ENCODE measurements around the gene EGFLAM.

DNA sequence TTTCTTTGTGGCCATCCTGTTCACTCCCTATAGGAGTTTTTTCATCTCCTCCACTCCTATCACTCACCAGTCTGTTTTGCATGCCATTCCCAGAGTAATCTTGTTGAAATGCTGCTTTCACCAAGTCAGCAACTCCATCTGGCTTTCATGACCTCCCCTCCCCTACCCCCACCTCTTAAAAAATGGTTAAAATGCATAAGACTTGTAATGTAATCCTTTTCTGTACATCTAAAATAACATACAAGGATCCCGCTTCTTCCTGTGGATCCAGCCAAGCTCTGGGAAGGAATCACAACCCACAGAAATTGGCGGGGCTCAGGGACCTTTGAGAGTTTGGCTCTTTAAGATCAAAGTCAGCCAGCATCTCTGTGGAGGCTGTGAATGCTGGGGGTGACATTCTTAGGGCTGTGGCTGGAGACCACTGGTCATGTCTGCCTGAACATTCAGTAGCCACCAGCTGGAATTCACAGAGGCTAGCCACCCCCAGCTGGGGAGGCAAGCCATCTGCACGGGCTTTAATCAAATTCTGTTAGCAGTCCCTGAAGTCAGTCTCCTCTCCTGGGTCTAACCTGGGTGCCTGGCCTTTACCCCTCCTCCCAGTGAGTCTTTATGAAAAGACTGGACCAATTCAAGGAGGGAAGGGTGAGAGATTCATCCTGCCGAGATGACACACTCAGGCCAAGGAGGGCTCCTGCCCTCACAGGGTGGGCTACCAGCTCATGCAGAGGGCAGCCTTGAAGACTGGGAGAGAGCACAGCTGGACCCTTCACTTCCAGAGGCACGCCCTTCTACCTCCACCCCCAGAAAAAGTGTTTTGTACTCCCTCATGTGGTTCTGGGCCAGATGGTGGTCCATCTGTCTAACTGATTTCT, 165.2 kb downstream of the EGFLAM start:
- TF ChIP-seq, protein P1, sequence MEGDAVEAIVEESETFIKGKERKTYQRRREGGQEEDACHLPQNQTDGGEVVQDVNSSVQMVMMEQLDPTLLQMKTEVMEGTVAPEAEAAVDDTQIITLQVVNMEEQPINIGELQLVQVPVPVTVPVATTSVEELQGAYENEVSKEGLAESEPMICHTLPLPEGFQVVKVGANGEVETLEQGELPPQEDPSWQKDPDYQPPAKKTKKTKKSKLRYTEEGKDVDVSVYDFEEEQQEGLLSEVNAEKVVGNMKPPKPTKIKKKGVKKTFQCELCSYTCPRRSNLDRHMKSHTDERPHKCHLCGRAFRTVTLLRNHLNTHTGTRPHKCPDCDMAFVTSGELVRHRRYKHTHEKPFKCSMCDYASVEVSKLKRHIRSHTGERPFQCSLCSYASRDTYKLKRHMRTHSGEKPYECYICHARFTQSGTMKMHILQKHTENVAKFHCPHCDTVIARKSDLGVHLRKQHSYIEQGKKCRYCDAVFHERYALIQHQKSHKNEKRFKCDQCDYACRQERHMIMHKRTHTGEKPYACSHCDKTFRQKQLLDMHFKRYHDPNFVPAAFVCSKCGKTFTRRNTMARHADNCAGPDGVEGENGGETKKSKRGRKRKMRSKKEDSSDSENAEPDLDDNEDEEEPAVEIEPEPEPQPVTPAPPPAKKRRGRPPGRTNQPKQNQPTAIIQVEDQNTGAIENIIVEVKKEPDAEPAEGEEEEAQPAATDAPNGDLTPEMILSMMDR (IDR thresholded peaks at IDR 0.05), result no peak
- TF ChIP-seq POLR2A (IDR thresholded peaks at IDR 0.05) (no peak), POLR2AphosphoS5 (IDR thresholded peaks at IDR 0.05) (no peak), EP300 (IDR thresholded peaks at IDR 0.05) (no peak)
